WTC11 (cell line): ENCODE measurements around the gene RHOT2. TPM values are rescaled to one million over a fixed set of nuclear protein-coding genes. Genes with fewer than 3 reads are reported as not detected.

ENCODE experiments used
- ATAC-seq: fragments of 200-7000 bp; cut with Tn5 transposase; 2 replicates; pipeline ENCODE4 v1.10.0; 2021; ENCODE audit warnings: mild to moderate bottlenecking, moderate library complexity
- CTCF ChIA-PET: fragments of 300-600 bp; sonication (Branson Sonifier 250); formaldehyde crosslinking; loops from one replicate; lab custom pipeline; 2021; ENCODE audit warnings: antibody characterized with exemption; lab: Charles Lee
- POLR2A ChIA-PET: fragments of 350-600 bp; sonication (Branson Sonifier 250); formaldehyde crosslinking; loops from one replicate; lab custom pipeline; 2021; ENCODE audit warnings: antibody characterized with exemption; lab: Charles Lee
- DNase-seq: peaks from one replicate; pipeline ENCODE4 v3.0.0; 2021; ENCODE audit warnings: low spot score
- H3K27ac Mint-ChIP-seq: 2 replicates; pipeline ENCODE4 v1.8.0; 2021; ENCODE audit warnings: mixed read lengths
- H3K27me3 Mint-ChIP-seq: 2 replicates; pipeline ENCODE4 v1.8.0; 2021; ENCODE audit warnings: low read depth, mild to moderate bottlenecking, moderate library complexity, mixed read lengths
- H3K36me3 Mint-ChIP-seq: 2 replicates; pipeline ENCODE4 v1.8.0; 2021; ENCODE audit warnings: mixed read lengths
- H3K4me1 Mint-ChIP-seq: 2 replicates; pipeline ENCODE4 v1.8.0; 2022; ENCODE audit warnings: mixed read lengths
- H3K4me3 Mint-ChIP-seq: 2 replicates; pipeline ENCODE4 v1.8.0; 2021; ENCODE audit warnings: mild to moderate bottlenecking, moderate library complexity, mixed read lengths
- H3K9me3 Mint-ChIP-seq: 2 replicates; pipeline ENCODE4 v1.8.0; 2021; ENCODE audit warnings: mixed read lengths
- CREB1 ChIP-seq: sonication (generic); formaldehyde crosslinking; IDR thresholded peaks from 2 replicates; pipeline ENCODE4 v1.8.0; 2023; ENCODE audit warnings: mild to moderate bottlenecking, missing genetic modification reagents
- CREM ChIP-seq: sonication (generic); formaldehyde crosslinking; IDR thresholded peaks from 2 replicates; pipeline ENCODE4 v1.8.1; 2022; ENCODE audit warnings: mild to moderate bottlenecking, missing genetic modification reagents, moderate library complexity
- ETV6 ChIP-seq: sonication (generic); formaldehyde crosslinking; IDR thresholded peaks from 2 replicates; pipeline ENCODE4 v1.8.1; 2022; ENCODE audit warnings: mild to moderate bottlenecking, missing genetic modification reagents
- FOXJ3 ChIP-seq: sonication (generic); formaldehyde crosslinking; IDR thresholded peaks from 2 replicates; pipeline ENCODE4 v1.9.0; 2021; ENCODE audit warnings: missing genetic modification reagents, mild to moderate bottlenecking, borderline replicate concordance
- GABPB1 ChIP-seq: sonication (generic); formaldehyde crosslinking; IDR thresholded peaks from 2 replicates; pipeline ENCODE4 v1.8.1; 2023; ENCODE audit warnings: mild to moderate bottlenecking, missing genetic modification reagents
- HMGA2 ChIP-seq: fragments of 250-450 bp; sonication (Bioruptor Pico); IDR thresholded peaks from 2 replicates; pipeline ENCODE4 v1.4.0; 2021; ENCODE audit warnings: mild to moderate bottlenecking, moderate library complexity
- NFE2L1 ChIP-seq: sonication (generic); formaldehyde crosslinking; IDR thresholded peaks from 2 replicates; pipeline ENCODE4 v1.8.1; 2023; ENCODE audit warnings: missing genetic modification reagents
- PRRX2 ChIP-seq: fragments of 250-450 bp; sonication (Bioruptor Pico); IDR thresholded peaks from 2 replicates; pipeline ENCODE4 v1.8.0; 2021; ENCODE audit warnings: mild to moderate bottlenecking
- SMAD3 ChIP-seq: sonication (generic); formaldehyde crosslinking; IDR thresholded peaks from 2 replicates; pipeline ENCODE4 v1.8.0; 2022; ENCODE audit warnings: missing genetic modification reagents, mild to moderate bottlenecking, borderline replicate concordance
- ZNF263 ChIP-seq: sonication (generic); formaldehyde crosslinking; IDR thresholded peaks from 2 replicates; pipeline ENCODE4 v1.8.1; 2022; ENCODE audit warnings: low read depth, mild to moderate bottlenecking, moderate library complexity, missing genetic modification reagents
- ZNF317 ChIP-seq: sonication (generic); formaldehyde crosslinking; IDR thresholded peaks from 2 replicates; pipeline ENCODE4 v1.8.1; 2023; ENCODE audit warnings: low read depth, mild to moderate bottlenecking, moderate library complexity, missing genetic modification reagents, borderline replicate concordance
- ZNF423 ChIP-seq: fragments of 250-450 bp; sonication (Bioruptor Pico); IDR thresholded peaks from 2 replicates; pipeline ENCODE4 v2.1.2; 2022; ENCODE audit warnings: mild to moderate bottlenecking, moderate library complexity
- ZNF671 ChIP-seq: fragments of 250-450 bp; sonication (Bioruptor Pico); IDR thresholded peaks from 2 replicates; pipeline ENCODE4 v1.8.0; 2021; ENCODE audit warnings: mild to moderate bottlenecking
- total RNA-seq: library from RNA; stranded (reverse); gene quantifications from 3 replicates; pipeline ENCODE4 v1.2.3, GENCODE V29; 2021
- TF ChIP-seq, protein P1 (sequence below): sonication (generic); formaldehyde crosslinking; IDR thresholded peaks from 2 replicates; pipeline ENCODE4 v1.8.0; 2023; ENCODE audit warnings: missing genetic modification reagents
- TF ChIP-seq, protein P2 (sequence below): sonication (generic); formaldehyde crosslinking; IDR thresholded peaks from 2 replicates; pipeline ENCODE4 v1.8.1; 2023; ENCODE audit warnings: mild to moderate bottlenecking, moderate library complexity, missing genetic modification reagents
- TF ChIP-seq, protein P3 (sequence below): sonication (generic); formaldehyde crosslinking; IDR thresholded peaks from 2 replicates; pipeline ENCODE4 v1.8.1; 2023; ENCODE audit warnings: mild to moderate bottlenecking, missing genetic modification reagents, moderate library complexity
- TF ChIP-seq, protein P4 (sequence below): fragments of 250-450 bp; sonication (Bioruptor Pico); IDR thresholded peaks from 2 replicates; pipeline ENCODE4 v1.9.0; 2021; ENCODE audit warnings: mild to moderate bottlenecking, borderline replicate concordance
- TF ChIP-seq, protein P5 (sequence below): fragments of 250-450 bp; sonication (Bioruptor Pico); IDR thresholded peaks from 2 replicates; pipeline ENCODE4 v1.9.0; 2021; ENCODE audit warnings: mild to moderate bottlenecking
- TF ChIP-seq, protein P6 (sequence below): sonication (generic); formaldehyde crosslinking; IDR thresholded peaks from 2 replicates; pipeline ENCODE4 v1.8.1; 2022; ENCODE audit warnings: mild to moderate bottlenecking, moderate library complexity, missing genetic modification reagents

Gene RHOT2
- total RNA-seq, 1 experiment from 2014 or later = 285 TPM

DNA sequence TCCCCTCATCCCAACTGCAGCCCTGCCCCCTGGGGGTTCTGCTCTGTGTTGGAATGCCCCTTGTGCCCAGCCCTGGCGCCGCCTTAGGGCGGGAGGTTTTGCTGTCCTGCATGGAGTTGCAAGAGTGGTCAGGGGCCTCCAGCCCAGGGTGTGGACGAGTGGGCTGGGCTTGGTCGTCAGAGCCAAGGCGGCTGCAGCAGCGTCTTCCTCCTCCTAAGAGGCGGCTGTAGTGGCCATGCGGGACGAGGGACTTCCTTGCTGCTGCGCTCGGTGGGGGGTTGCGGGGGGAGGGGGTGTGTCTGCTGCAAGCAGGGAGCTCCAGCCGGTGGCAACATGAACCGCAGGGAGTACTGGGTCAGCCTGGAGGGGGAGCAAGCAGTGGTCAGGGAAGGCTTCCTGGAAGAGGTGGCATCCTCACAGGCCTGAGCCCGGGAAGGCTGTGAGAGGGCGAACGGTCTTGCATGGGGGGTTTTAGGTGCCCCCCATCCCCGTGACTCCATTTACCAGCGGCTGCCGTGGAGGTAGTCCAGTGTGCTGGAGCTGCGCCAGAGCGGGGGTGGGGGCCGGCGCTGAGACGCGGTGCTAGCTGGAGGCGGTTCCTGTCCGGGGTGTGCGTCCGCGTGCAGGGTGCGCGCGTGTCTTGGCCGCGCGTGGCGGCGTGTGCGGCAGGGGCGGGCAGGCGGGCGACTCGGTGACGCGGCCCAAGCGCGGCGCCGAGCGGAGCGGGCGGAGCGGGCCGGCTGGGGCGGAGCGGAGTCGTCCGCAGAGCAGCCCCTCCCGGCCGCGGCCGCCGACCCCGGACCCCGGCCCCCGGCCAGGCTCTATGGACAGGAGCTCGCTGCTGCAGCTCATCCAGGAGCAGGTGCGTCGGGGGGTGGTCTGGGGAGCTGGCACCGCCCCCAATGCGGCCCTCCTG is 7.3 kb downstream of the RHOT2 start, which contains the start of gene RHBDL1 (continued):
- TF ChIP-seq, protein P1, sequence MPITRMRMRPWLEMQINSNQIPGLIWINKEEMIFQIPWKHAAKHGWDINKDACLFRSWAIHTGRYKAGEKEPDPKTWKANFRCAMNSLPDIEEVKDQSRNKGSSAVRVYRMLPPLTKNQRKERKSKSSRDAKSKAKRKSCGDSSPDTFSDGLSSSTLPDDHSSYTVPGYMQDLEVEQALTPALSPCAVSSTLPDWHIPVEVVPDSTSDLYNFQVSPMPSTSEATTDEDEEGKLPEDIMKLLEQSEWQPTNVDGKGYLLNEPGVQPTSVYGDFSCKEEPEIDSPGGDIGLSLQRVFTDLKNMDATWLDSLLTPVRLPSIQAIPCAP (CRISPR knock-in tag) = 0 out of 2 replicates have a peak, but pooled peaks have one; percentile 17
- TF ChIP-seq CREB1 (CRISPR knock-in tag) (no peak), ZNF317 (CRISPR knock-in tag) (no peak), CREM (CRISPR knock-in tag) (no peak), PRRX2 (CRISPR knock-in tag) (peak; percentile 71; the same call in 1 of the 2 replicates)
- TF ChIP-seq, protein P2, sequence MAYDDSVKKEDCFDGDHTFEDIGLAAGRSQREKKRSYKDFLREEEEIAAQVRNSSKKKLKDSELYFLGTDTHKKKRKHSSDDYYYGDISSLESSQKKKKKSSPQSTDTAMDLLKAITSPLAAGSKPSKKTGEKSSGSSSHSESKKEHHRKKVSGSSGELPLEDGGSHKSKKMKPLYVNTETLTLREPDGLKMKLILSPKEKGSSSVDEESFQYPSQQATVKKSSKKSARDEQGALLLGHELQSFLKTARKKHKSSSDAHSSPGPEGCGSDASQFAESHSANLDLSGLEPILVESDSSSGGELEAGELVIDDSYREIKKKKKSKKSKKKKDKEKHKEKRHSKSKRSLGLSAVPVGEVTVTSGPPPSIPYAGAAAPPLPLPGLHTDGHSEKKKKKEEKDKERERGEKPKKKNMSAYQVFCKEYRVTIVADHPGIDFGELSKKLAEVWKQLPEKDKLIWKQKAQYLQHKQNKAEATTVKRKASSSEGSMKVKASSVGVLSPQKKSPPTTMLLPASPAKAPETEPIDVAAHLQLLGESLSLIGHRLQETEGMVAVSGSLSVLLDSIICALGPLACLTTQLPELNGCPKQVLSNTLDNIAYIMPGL (CRISPR knock-in tag) = peak; percentile 77; the same call in 1 of the 2 replicates
- TF ChIP-seq, protein P3, sequence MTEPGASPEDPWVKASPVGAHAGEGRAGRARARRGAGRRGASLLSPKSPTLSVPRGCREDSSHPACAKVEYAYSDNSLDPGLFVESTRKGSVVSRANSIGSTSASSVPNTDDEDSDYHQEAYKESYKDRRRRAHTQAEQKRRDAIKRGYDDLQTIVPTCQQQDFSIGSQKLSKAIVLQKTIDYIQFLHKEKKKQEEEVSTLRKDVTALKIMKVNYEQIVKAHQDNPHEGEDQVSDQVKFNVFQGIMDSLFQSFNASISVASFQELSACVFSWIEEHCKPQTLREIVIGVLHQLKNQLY (CRISPR knock-in tag) = no peak

DNA sequence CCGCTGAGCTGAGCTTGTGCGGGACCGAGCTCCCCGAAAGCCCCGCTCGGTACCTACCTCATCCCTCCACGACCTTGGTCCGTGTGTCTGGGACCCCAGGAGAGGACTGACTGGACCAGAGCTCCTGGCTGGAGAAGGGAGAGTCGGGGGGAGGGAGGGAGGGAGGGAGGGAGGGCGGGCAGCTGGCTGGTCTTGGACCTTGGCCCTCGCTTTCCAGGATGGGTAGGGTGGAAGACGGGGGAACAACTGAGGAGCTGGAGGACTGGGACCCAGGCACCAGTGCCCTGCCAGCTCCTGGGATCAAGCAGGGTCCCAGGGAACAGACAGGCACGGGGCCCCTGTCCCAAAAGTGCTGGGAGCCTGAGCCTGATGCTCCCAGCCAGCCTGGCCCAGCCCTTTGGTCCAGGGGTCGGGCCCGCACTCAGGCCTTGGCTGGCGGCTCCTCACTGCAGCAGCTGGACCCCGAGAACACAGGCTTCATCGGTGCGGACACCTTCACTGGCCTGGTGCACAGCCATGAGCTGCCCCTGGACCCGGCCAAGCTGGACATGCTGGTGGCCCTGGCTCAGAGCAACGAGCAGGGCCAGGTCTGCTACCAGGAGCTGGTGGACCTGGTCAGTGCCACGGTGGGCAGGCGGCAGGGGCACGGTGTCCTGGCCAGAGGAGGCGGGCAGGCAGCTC is 8.1 kb downstream of the RHOT2 start:
- ChIA-PET CTCF (interaction anchor here (0.6 to 2.8 kb wide), 21 partner anchors 8 to 292 kb away, joined by 3 to 16 read pairs (median 5); partner anchors contain the start of genes CIAO3, METTL26, RHOT2 and WDR24), POLR2A (interaction anchor here (0.6 to 1.5 kb wide), 4 partner anchors 14 to 91 kb away, joined by 3 to 4 read pairs (median 3); partner anchors contain the start of gene WDR24)
- peak overlapping the region; percentile 41 for H3K4me3 Mint-ChIP-seq
- H3K27ac Mint-ChIP-seq = no peak overlapping the region
- H3K4me1 Mint-ChIP-seq = peaks cover 15% of the 10 kb centered on the region
- H3K9me3 Mint-ChIP-seq = no peaks in the 10 kb centered on the region
- ATAC-seq (no peak), DNase-seq (no peak)
- H3K36me3 Mint-ChIP-seq = peaks cover 7% of the 10 kb centered on the region
- H3K27me3 Mint-ChIP-seq = no peaks in the 10 kb centered on the region
- no peak for TF ChIP-seq ZNF317 (CRISPR knock-in tag)
- TF ChIP-seq, protein P2 (CRISPR knock-in tag) = no peak
- TF ChIP-seq, protein P4, sequence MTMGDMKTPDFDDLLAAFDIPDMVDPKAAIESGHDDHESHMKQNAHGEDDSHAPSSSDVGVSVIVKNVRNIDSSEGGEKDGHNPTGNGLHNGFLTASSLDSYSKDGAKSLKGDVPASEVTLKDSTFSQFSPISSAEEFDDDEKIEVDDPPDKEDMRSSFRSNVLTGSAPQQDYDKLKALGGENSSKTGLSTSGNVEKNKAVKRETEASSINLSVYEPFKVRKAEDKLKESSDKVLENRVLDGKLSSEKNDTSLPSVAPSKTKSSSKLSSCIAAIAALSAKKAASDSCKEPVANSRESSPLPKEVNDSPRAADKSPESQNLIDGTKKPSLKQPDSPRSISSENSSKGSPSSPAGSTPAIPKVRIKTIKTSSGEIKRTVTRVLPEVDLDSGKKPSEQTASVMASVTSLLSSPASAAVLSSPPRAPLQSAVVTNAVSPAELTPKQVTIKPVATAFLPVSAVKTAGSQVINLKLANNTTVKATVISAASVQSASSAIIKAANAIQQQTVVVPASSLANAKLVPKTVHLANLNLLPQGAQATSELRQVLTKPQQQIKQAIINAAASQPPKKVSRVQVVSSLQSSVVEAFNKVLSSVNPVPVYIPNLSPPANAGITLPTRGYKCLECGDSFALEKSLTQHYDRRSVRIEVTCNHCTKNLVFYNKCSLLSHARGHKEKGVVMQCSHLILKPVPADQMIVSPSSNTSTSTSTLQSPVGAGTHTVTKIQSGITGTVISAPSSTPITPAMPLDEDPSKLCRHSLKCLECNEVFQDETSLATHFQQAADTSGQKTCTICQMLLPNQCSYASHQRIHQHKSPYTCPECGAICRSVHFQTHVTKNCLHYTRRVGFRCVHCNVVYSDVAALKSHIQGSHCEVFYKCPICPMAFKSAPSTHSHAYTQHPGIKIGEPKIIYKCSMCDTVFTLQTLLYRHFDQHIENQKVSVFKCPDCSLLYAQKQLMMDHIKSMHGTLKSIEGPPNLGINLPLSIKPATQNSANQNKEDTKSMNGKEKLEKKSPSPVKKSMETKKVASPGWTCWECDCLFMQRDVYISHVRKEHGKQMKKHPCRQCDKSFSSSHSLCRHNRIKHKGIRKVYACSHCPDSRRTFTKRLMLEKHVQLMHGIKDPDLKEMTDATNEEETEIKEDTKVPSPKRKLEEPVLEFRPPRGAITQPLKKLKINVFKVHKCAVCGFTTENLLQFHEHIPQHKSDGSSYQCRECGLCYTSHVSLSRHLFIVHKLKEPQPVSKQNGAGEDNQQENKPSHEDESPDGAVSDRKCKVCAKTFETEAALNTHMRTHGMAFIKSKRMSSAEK (CRISPR knock-in tag) = no peak
- TF ChIP-seq ETV6 = no peak
- no peak for TF ChIP-seq HMGA2 (CRISPR knock-in tag)
- TF ChIP-seq NFE2L1 (CRISPR knock-in tag) = no peak
- TF ChIP-seq SMAD3 = no peak
- no peak for TF ChIP-seq ZNF263 (CRISPR knock-in tag)
- no peak for TF ChIP-seq ZNF423 (CRISPR knock-in tag)
- TF ChIP-seq ZNF671 = no peak
- no peak for TF ChIP-seq GABPB1
- TF ChIP-seq, protein P5, sequence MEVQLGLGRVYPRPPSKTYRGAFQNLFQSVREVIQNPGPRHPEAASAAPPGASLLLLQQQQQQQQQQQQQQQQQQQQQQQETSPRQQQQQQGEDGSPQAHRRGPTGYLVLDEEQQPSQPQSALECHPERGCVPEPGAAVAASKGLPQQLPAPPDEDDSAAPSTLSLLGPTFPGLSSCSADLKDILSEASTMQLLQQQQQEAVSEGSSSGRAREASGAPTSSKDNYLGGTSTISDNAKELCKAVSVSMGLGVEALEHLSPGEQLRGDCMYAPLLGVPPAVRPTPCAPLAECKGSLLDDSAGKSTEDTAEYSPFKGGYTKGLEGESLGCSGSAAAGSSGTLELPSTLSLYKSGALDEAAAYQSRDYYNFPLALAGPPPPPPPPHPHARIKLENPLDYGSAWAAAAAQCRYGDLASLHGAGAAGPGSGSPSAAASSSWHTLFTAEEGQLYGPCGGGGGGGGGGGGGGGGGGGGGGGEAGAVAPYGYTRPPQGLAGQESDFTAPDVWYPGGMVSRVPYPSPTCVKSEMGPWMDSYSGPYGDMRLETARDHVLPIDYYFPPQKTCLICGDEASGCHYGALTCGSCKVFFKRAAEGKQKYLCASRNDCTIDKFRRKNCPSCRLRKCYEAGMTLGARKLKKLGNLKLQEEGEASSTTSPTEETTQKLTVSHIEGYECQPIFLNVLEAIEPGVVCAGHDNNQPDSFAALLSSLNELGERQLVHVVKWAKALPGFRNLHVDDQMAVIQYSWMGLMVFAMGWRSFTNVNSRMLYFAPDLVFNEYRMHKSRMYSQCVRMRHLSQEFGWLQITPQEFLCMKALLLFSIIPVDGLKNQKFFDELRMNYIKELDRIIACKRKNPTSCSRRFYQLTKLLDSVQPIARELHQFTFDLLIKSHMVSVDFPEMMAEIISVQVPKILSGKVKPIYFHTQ (CRISPR knock-in tag) = no peak
- no peak for TF ChIP-seq FOXJ3 (CRISPR knock-in tag)
- TF ChIP-seq, protein P6, sequence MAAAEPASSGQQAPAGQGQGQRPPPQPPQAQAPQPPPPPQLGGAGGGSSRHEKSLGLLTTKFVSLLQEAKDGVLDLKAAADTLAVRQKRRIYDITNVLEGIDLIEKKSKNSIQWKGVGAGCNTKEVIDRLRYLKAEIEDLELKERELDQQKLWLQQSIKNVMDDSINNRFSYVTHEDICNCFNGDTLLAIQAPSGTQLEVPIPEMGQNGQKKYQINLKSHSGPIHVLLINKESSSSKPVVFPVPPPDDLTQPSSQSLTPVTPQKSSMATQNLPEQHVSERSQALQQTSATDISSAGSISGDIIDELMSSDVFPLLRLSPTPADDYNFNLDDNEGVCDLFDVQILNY (CRISPR knock-in tag) = no peak
